ENCODE measurements around the gene TIMM10. TPM values are rescaled to one million over a fixed set of nuclear protein-coding genes. Genes with fewer than 3 reads are reported as not detected.

Gene TIMM10
- total and polyA plus RNA-seq, 4 donors = 27.0 to 52.1 (median 43.7) TPM

DNA sequence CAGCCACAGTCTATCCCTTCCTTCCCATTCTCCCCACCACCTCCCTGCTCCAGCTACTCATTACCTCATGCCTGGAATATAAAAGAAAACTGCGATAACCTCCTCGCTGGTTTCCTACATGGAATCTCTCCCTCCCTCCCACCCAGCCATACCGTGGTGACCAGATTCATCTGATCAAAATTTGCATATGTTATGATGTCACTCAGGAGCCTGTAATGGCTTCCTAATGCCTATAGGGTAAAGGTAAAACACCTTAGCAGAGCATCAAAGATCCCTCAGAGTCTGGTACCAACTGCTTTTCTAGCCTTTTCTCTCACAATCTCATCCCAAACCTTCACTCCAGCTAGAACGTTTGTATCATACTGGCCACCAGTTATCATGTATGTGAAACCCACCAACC, 50.6 kb downstream of the TIMM10 start:
- Histone ChIP-seq H3K4me3 (ENCODE audit: low read depth, low read length) (no peak overlapping the region), H3K36me3 (ENCODE audit: control insufficient read depth, insufficient read depth, low read length) (peaks cover 11% of the 10 kb centered on the region), H3K9me3 (ENCODE audit: control insufficient read depth, insufficient read depth, low read length) (no peaks in the 10 kb centered on the region), H3K4me1 (ENCODE audit: control insufficient read depth, insufficient read depth, low read length) (peaks cover 36% of the 10 kb centered on the region), H3K27me3 (ENCODE audit: control insufficient read depth, insufficient read depth, low read length) (peaks cover 40% of the 10 kb centered on the region), H3K27ac (ENCODE audit: low read depth, low read length) (no peak overlapping the region)
- WGBS (ENCODE audit: insufficient coverage) = 42% methylated on average over 1 of the region's 4 CpGs
- no peak for DNase-seq (ENCODE audit: low read depth in 4 of 6, low spot score in 6 of 6)

- Histone ChIP-seq H3K36me3 (ENCODE audit: control insufficient read depth, insufficient read depth, low read length) (peaks cover 11% of the 10 kb centered on the region), H3K4me3 (ENCODE audit: low read depth, low read length) (no peak overlapping the region), H3K27ac (ENCODE audit: low read depth, low read length) (no peak overlapping the region), H3K9me3 (ENCODE audit: control insufficient read depth, insufficient read depth, low read length) (no peaks in the 10 kb centered on the region), H3K4me1 (ENCODE audit: control insufficient read depth, insufficient read depth, low read length) (peaks cover 31% of the 10 kb centered on the region), H3K27me3 (ENCODE audit: control insufficient read depth, insufficient read depth, low read length) (peaks cover 48% of the 10 kb centered on the region)
- no peak for DNase-seq (ENCODE audit: low read depth in 4 of 6, low spot score in 6 of 6)
- WGBS (ENCODE audit: insufficient coverage) = 37% methylated on average over 8 of the region's 11 CpGs
These were observed 51.4 kb downstream of the TIMM10 start for GRCh38 chr11:57479021-57479663.

Small RNAs within 50 kb of the gene (small RNA-seq; reads per million reads assigned to genes)
- gene RN7SL605P (ENCODE audit: low replicate concordance) = not detected

Other genes starting within 250 kb of the TIMM10 start
- gene TNKS1BP1, start 205.8 kb downstream of the TIMM10 start, total RNA-seq = 10 to 100 TPM; 17.2 to 42.2 TPM
- gene TNKS1BP1, start 205.8 kb downstream of the TIMM10 start, polyA plus RNA-seq (ENCODE audit: insufficient read length in 2 of 2) = 10 to 100 TPM; 44.8 to 58.3 TPM
- gene SSRP1, start 194.9 kb downstream of the TIMM10 start, total RNA-seq = 10 to 100 TPM; 34.6 to 88.0 TPM
- 100 to 1,000 TPM; 132 to 135 TPM for gene SSRP1, start 194.9 kb downstream of the TIMM10 start, polyA plus RNA-seq (ENCODE audit: insufficient read length in 2 of 2)
- gene P2RX3, start 192.4 kb downstream of the TIMM10 start, total RNA-seq = 10 to 100 TPM in 1 of 2 donors, under 1 TPM in 1; 0.50 to 11.4 TPM
- 1 to 10 TPM; 2.1 to 3.6 TPM for gene P2RX3, start 192.4 kb downstream of the TIMM10 start, polyA plus RNA-seq (ENCODE audit: insufficient read length in 2 of 2)
- gene PRG3, start 149.6 kb downstream of the TIMM10 start, total RNA-seq = 1 to 10 TPM in 1 of 2 donors, under 1 TPM in 1; 0.55 to 1.1 TPM
- gene PRG3, start 149.6 kb downstream of the TIMM10 start, polyA plus RNA-seq (ENCODE audit: insufficient read length in 2 of 2) = not detected
- 1 to 10 TPM; 2.4 to 6.4 TPM for gene PRG2, start 140.1 kb downstream of the TIMM10 start, total RNA-seq
- gene PRG2, start 140.1 kb downstream of the TIMM10 start, polyA plus RNA-seq (ENCODE audit: insufficient read length in 2 of 2) = under 1 TPM; 0.22 to 0.33 TPM
- 10 to 100 TPM; 12.2 to 13.3 TPM for gene SLC43A3, start 103.6 kb downstream of the TIMM10 start, total RNA-seq
- 10 to 100 TPM; 19.6 to 20.3 TPM for gene SLC43A3, start 103.6 kb downstream of the TIMM10 start, polyA plus RNA-seq (ENCODE audit: insufficient read length in 2 of 2)
- under 1 TPM; 0.59 to 0.72 TPM for gene RTN4RL2, start 70.2 kb downstream of the TIMM10 start, total RNA-seq
- gene RTN4RL2, start 70.2 kb downstream of the TIMM10 start, polyA plus RNA-seq (ENCODE audit: insufficient read length in 2 of 2) = 10 to 100 TPM in 1 of 2 donors, 1 to 10 TPM in 1; 5.0 to 10.9 TPM
- 10 to 100 TPM in 1 of 2 donors, 1 to 10 TPM in 1; 5.3 to 10.4 TPM for gene SLC43A1, start 15.1 kb downstream of the TIMM10 start, total RNA-seq
- 1 to 10 TPM; 4.0 to 6.1 TPM for gene SLC43A1, start 15.1 kb downstream of the TIMM10 start, polyA plus RNA-seq (ENCODE audit: insufficient read length in 2 of 2)
- not detected for gene SMTNL1, start 6.8 kb upstream of the TIMM10 start, total RNA-seq
- gene SMTNL1, start 6.8 kb upstream of the TIMM10 start, polyA plus RNA-seq (ENCODE audit: insufficient read length in 2 of 2) = 1 to 10 TPM in 1 of 2 donors, under 1 TPM in 1; 0.93 to 1.6 TPM
- 10 to 100 TPM; 41.5 to 76.7 TPM for gene UBE2L6, start 36.9 kb upstream of the TIMM10 start, total RNA-seq
- 100 to 1,000 TPM in 1 of 2 donors, 10 to 100 TPM in 1; 99.6 to 114 TPM for gene UBE2L6, start 36.9 kb upstream of the TIMM10 start, polyA plus RNA-seq (ENCODE audit: insufficient read length in 2 of 2)
- 100 to 1,000 TPM in 1 of 2 donors, 10 to 100 TPM in 1; 35.7 to 131 TPM for gene SERPING1, start 66.9 kb upstream of the TIMM10 start, total RNA-seq
- 100 to 1,000 TPM in 1 of 2 donors, 10 to 100 TPM in 1; 63.2 to 112 TPM for gene SERPING1, start 66.9 kb upstream of the TIMM10 start, polyA plus RNA-seq (ENCODE audit: insufficient read length in 2 of 2)
- 1 to 10 TPM; 2.6 to 3.3 TPM for gene YPEL4, start 119.2 kb upstream of the TIMM10 start, total RNA-seq
- gene YPEL4, start 119.2 kb upstream of the TIMM10 start, polyA plus RNA-seq (ENCODE audit: insufficient read length in 2 of 2) = 1 to 10 TPM; 7.6 TPM
- 10 to 100 TPM in 1 of 2 donors, 1 to 10 TPM in 1; 9.5 to 15.8 TPM for gene CLP1, start 127.0 kb upstream of the TIMM10 start, total RNA-seq
- 10 to 100 TPM in 1 of 2 donors, 1 to 10 TPM in 1; 9.9 to 10.6 TPM for gene CLP1, start 127.0 kb upstream of the TIMM10 start, polyA plus RNA-seq (ENCODE audit: insufficient read length in 2 of 2)
- gene ZDHHC5, start 137.4 kb upstream of the TIMM10 start, total RNA-seq = 10 to 100 TPM; 22.5 to 22.8 TPM
- 10 to 100 TPM; 31.8 to 34.3 TPM for gene ZDHHC5, start 137.4 kb upstream of the TIMM10 start, polyA plus RNA-seq (ENCODE audit: insufficient read length in 2 of 2)
- gene MED19, start 181.5 kb upstream of the TIMM10 start, total RNA-seq = 10 to 100 TPM; 12.1 to 32.2 TPM
- gene MED19, start 181.5 kb upstream of the TIMM10 start, polyA plus RNA-seq (ENCODE audit: insufficient read length in 2 of 2) = 10 to 100 TPM; 25.0 to 27.3 TPM
- 100 to 1,000 TPM in 1 of 2 donors, 10 to 100 TPM in 1; 80.3 to 123 TPM for gene TMX2, start 181.8 kb upstream of the TIMM10 start, total RNA-seq
- gene TMX2, start 181.8 kb upstream of the TIMM10 start, polyA plus RNA-seq (ENCODE audit: insufficient read length in 2 of 2) = 100 to 1,000 TPM; 131 to 139 TPM
- 100 to 1,000 TPM in 1 of 2 donors, 10 to 100 TPM in 1; 39.8 to 136 TPM for gene SELENOH, start 210.7 kb upstream of the TIMM10 start, total RNA-seq
- gene SELENOH, start 210.7 kb upstream of the TIMM10 start, polyA plus RNA-seq (ENCODE audit: insufficient read length in 2 of 2) = 100 to 1,000 TPM; 115 to 120 TPM
- not detected for gene BTBD18, start 221.1 kb upstream of the TIMM10 start, total RNA-seq
- gene BTBD18, start 221.1 kb upstream of the TIMM10 start, polyA plus RNA-seq (ENCODE audit: insufficient read length in 2 of 2) = under 1 TPM; 0.21 to 0.74 TPM
- 100 to 1,000 TPM; 113 to 149 TPM for gene CTNND1, start 231.0 kb upstream of the TIMM10 start, total RNA-seq
- 100 to 1,000 TPM; 126 to 137 TPM for gene CTNND1, start 231.0 kb upstream of the TIMM10 start, polyA plus RNA-seq (ENCODE audit: insufficient read length in 2 of 2)